Suprapubic skin (tissue), 4 donors: Measurements from ENCODE around the gene DIAPH1. TPM values are rescaled to one million over a fixed set of nuclear protein-coding genes. Genes with fewer than 3 reads are reported as not detected.

Experiments
- DNase-seq, 2 donors: peaks; one replicate each; pipeline ENCODE4 v3.0.0-alpha.2; 2019; ENCODE audit warnings: low spot score in 2 of 2
- H3K27ac ChIP-seq: fragments of 200-600 bp; sonication (generic); one replicate; pipeline ENCODE4 v1.5.1; 2019
- H3K27me3 ChIP-seq: fragments of 200-600 bp; sonication (generic); one replicate; pipeline ENCODE4 v1.5.1; 2019
- H3K36me3 ChIP-seq: fragments of 200-600 bp; sonication (generic); one replicate; pipeline ENCODE4 v1.5.1; 2019
- H3K4me1 ChIP-seq: fragments of 200-600 bp; sonication (generic); one replicate; pipeline ENCODE4 v1.5.1; 2019
- H3K4me3 ChIP-seq: fragments of 200-600 bp; sonication (generic); one replicate; pipeline ENCODE4 v1.5.1; 2019; ENCODE audit warnings: mild to moderate bottlenecking
- H3K9me3 ChIP-seq: fragments of 200-600 bp; sonication (generic); one replicate; pipeline ENCODE4 v1.5.1; 2019
- EP300 ChIP-seq: sonication (generic); formaldehyde crosslinking; IDR thresholded peaks from one replicate; pipeline ENCODE4 v1.6.1; 2017; ENCODE audit warnings: antibody characterized with exemption
- POLR2A ChIP-seq, 2 donors: fragments of 450-650 bp; IDR thresholded peaks; one replicate each; pipeline ENCODE4 v1.6.1; 2017; ENCODE audit warnings: antibody characterized with exemption in 2 of 2, mild to moderate bottlenecking in 2 of 2, moderate library complexity in 2 of 2
- POLR2AphosphoS5 ChIP-seq, 3 donors: sonication (generic); formaldehyde crosslinking; IDR thresholded peaks; one replicate each; pipeline ENCODE4 v1.6.1; 2017; ENCODE audit warnings: antibody characterized with exemption in 3 of 3
- WGBS: methylation state at CpG from one replicate; pipeline ENCODE4 v1.1.5; 2018; 5-methylcytosine and 5-hydroxymethylcytosine counted together
- total RNA-seq, 4 donors: library from RNA; depleted of rRNA; stranded (reverse); fragments of >200 nt; gene quantifications; one replicate each; pipeline ENCODE4 v1.1.0, GENCODE V29; 2016
- TF ChIP-seq, protein P1 (sequence below), 2 donors: fragments of 200-600 bp in 1 of 2; fragments of 450-650 bp in 1 of 2; sonication (generic) in 1 of 2; IDR thresholded peaks; one replicate each; pipeline ENCODE4 v1.5.1; 2016 to 2019; ENCODE audit warnings: antibody characterized with exemption in 2 of 2, mild to moderate bottlenecking in 1 of 2, moderate library complexity in 1 of 2

The DIAPH1 gene
- total RNA-seq, 4 donors from 2014 or later, result 83.0 to 115 (median 95.1) TPM

DNA sequence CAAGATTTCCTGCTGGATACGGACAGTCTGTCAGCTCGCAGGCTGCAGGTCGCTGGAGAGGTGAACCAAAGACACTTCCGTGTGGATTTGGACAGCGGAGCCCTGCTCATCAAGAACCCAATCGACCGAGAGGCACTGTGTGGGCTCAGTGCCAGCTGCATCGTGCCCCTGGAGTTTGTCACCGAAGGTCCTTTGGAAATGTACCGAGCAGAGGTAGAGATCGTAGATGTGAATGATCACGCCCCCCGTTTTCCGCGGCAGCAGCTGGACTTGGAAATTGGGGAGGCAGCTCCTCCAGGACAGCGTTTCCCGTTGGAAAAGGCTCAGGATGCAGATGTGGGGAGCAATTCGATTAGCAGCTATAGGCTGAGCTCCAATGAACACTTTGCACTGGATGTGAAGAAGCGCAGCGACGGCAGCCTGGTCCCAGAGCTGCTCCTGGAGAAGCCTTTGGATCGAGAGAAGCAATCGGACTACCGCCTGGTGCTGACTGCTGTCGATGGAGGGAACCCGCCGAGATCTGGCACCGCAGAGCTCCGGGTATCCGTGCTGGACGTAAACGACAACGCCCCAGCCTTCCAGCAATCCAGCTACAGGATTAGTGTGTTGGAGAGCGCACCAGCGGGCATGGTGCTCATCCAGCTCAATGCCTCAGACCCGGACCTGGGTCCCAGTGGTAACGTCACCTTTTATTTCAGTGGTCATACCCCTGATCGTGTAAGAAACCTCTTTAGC lies 133.3 kb downstream of the DIAPH1 start:
- peaks cover 17% of the 10 kb centered on the region for H3K36me3 ChIP-seq
- no peak for DNase-seq
- TF ChIP-seq POLR2AphosphoS5 (IDR thresholded peaks at IDR 0.05), result no peak
- no peaks in the 10 kb centered on the region for H3K9me3 ChIP-seq
- H3K4me1 ChIP-seq, result peaks cover 29% of the 10 kb centered on the region
- no peak overlapping the region for H3K27ac ChIP-seq
- peak overlapping the region; percentile 42 for H3K4me3 ChIP-seq
- WGBS, result 47% methylated on average over 17 of the region's 38 CpGs
- H3K27me3 ChIP-seq, result no peaks in the 10 kb centered on the region

DNA sequence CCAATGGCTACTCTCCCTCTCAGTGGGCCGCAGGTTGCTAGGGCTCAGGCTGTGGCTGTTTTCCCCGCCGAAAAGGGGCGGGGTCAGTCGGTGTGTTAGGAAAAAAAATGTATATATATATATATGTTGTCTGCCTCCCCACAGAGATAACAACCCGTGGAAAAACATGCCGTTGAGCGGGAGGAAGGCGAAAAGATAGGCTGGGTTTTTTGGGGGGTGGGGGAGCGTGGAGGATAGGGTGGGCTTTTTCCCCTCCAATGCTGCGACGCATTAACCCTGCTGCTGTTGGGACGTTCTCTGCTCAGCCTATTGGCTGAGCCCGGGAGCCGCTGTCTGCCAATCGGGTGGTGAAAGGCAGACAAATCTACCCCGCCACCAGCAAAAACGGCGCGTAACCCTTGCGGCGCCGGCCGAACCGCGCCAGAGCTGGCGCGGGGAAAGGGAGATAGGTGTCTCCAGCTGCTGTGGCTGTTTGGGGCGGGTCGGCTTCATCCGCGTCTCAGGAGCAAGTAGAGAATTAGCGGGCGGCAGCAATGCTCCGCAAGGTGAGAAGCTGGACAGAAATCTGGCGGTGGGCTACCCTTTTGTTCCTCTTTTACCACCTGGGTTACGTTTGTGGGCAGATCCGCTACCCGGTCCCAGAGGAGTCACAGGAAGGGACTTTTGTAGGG lies 134.0 kb downstream of the DIAPH1 start, which contains the start of gene PCDHGC4:
Gene PCDHGC4, plus strand, starts transcription at position 390 of the 671 bp plus-strand sequence. Its CDS starts 144 bp downstream, at position 534.
- WGBS, result 17% methylated on average over 34 of the region's 39 CpGs
- H3K4me3 ChIP-seq, result peak within 1 kb of the TSS; percentile 42
- no peak for DNase-seq
- TF ChIP-seq, protein P1, sequence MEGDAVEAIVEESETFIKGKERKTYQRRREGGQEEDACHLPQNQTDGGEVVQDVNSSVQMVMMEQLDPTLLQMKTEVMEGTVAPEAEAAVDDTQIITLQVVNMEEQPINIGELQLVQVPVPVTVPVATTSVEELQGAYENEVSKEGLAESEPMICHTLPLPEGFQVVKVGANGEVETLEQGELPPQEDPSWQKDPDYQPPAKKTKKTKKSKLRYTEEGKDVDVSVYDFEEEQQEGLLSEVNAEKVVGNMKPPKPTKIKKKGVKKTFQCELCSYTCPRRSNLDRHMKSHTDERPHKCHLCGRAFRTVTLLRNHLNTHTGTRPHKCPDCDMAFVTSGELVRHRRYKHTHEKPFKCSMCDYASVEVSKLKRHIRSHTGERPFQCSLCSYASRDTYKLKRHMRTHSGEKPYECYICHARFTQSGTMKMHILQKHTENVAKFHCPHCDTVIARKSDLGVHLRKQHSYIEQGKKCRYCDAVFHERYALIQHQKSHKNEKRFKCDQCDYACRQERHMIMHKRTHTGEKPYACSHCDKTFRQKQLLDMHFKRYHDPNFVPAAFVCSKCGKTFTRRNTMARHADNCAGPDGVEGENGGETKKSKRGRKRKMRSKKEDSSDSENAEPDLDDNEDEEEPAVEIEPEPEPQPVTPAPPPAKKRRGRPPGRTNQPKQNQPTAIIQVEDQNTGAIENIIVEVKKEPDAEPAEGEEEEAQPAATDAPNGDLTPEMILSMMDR (IDR thresholded peaks at IDR 0.05), result no peak
- H3K36me3 ChIP-seq, result peaks cover 10% of the 10 kb centered on the region
- no peaks in the 10 kb centered on the region for H3K27me3 ChIP-seq
- H3K27ac ChIP-seq, result no peak within 1 kb of the TSS
- peaks cover 36% of the 10 kb centered on the region for H3K4me1 ChIP-seq
- no peaks in the 10 kb centered on the region for H3K9me3 ChIP-seq

DNA sequence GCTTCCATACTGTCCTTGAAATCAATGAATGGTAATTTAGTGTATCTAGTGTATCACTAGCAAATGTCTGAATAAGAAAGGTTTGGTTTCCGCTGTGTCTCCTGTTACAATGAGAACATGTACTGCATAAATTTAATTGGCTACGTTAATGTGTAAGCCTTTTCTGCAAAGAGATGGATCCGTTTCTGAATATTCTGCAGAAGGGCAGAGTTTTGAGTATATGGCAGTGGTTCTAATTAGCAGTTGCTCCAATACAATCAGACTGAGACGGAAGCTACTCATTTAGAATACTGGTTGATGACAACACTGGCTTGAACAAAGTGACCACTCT lies 134.5 kb downstream of the DIAPH1 start:
- Histone ChIP-seq H3K27me3 (no peaks in the 10 kb centered on the region), H3K4me3 (peak overlapping the region; percentile 42), H3K27ac (no peak overlapping the region), H3K36me3 (peaks cover 8% of the 10 kb centered on the region), H3K9me3 (no peaks in the 10 kb centered on the region), H3K4me1 (peaks cover 41% of the 10 kb centered on the region)
- 30% methylated on average over 4 of the region's 4 CpGs for WGBS
- no peak for TF ChIP-seq POLR2AphosphoS5 (IDR thresholded peaks at IDR 0.05)
- no peak for DNase-seq

DNA sequence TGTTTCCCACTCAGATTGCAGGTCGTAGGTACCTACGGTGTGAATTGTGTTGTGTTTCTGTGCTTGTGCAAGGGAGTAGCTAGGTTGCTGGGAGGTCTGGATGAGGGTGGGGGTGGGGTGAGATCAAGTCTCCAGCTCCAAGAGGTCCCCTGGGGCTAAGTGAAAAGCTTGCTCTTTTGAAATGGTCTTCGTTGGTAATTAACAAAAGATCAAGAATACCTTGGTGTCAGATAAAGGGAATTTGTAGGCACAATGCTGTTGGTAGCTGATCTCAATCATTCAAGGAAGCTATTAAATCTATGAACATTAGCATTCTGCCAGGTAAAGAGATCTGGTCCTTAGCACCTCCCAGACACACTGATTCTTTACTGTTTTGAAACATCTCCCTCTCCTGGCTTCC lies 134.9 kb downstream of the DIAPH1 start:
- Histone ChIP-seq H3K27me3 (no peaks in the 10 kb centered on the region), H3K4me1 (peaks cover 44% of the 10 kb centered on the region), H3K4me3 (no peak overlapping the region), H3K27ac (no peak overlapping the region), H3K9me3 (no peaks in the 10 kb centered on the region), H3K36me3 (peaks cover 8% of the 10 kb centered on the region)
- no peak for DNase-seq
- 42% methylated on average over 3 of the region's 3 CpGs for WGBS
- TF ChIP-seq EP300 (no peak), POLR2AphosphoS5 (IDR thresholded peaks at IDR 0.05) (no peak), POLR2A (IDR thresholded peaks at IDR 0.05) (no peak)
- TF ChIP-seq, protein P1 (IDR thresholded peaks at IDR 0.05), result no peak

DNA sequence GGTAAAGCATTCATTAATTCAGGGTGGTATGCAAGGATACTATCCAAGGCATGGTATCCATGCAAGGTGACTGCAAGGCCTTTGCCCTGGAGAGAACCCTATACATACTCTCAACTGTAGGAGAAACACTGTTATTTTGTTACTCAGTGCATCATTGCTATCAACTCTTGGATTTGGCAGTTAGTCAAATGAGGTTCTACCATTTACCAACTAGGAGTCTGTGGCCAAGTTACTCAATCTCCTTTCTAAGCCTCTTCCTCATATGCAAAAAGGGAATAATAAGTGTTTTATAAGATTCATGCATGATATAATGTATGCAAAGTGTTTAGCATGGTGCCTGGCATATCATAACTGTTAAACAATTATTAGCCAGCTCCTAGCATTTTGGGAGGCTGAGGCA lies 139.0 kb downstream of the DIAPH1 start:
- Histone ChIP-seq H3K4me1 (peaks cover 63% of the 10 kb centered on the region), H3K27ac (no peak overlapping the region), H3K36me3 (no peaks in the 10 kb centered on the region), H3K27me3 (no peaks in the 10 kb centered on the region), H3K4me3 (peak overlapping the region; percentile 80), H3K9me3 (no peaks in the 10 kb centered on the region)
- no peak for DNase-seq
- no peak for TF ChIP-seq EP300
- no peak for TF ChIP-seq POLR2A (IDR thresholded peaks at IDR 0.05)
- TF ChIP-seq POLR2AphosphoS5 (IDR thresholded peaks at IDR 0.05), result no peak
- TF ChIP-seq, protein P1 (IDR thresholded peaks at IDR 0.05), result no peak

DNA sequence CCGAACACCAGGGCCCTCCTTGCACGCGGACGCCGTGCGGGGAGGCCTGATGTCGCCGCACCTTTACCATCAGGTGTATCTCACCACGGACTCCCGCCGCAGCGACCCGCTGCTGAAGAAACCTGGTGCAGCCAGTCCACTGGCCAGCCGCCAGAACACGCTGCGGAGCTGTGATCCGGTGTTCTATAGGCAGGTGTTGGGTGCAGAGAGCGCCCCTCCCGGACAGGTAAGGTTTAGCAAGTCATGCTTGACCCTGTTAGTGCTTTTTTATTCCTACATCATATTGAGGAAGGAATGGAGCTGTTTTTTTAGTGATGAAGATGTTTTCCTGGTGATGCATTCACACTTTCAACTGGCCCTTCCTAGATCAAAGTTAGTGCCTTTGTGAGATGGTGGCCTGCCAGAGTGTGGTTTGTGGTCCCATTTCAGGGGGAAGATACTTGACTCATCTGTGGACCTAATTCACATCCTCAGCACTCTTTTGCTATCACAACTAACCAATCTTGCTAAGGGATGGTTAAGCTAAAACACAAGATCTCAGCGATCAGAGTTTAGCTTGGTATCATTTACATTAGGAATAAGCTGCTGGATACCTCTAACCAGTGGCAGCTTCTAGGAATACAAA lies 140.4 kb downstream of the DIAPH1 start:
- TF ChIP-seq, protein P1 (IDR thresholded peaks at IDR 0.05), result peak in 1 of 2 donors; percentile 53
- no peak for TF ChIP-seq EP300
- DNase-seq, result no peak

More for the DNA sequence above, 140.4 kb downstream of the DIAPH1 start:
- H3K27ac ChIP-seq, result no peak overlapping the region
- no peaks in the 10 kb centered on the region for H3K9me3 ChIP-seq
- peak overlapping the region; percentile 80 for H3K4me3 ChIP-seq
- no peaks in the 10 kb centered on the region for H3K27me3 ChIP-seq
- H3K36me3 ChIP-seq, result no peaks in the 10 kb centered on the region
- peaks cover 49% of the 10 kb centered on the region for H3K4me1 ChIP-seq
- 20% methylated on average over 19 of the region's 20 CpGs for WGBS
